ENCODE data around the gene ASCC3.

Gene ASCC3

GRCh38 chr6:100464903-100465700 lies 416.0 kb downstream of the ASCC3 start, which contains the start of gene SIM1:
Gene SIM1 (minus strand): TSS chr6:100464921. CDS start chr6:100463468, 1,453 bp downstream.
- H3K23ac ChIP-seq (ENCODE audit: low read length in 2 of 2), result peak within 1 kb of the TSS in 1 of 2 experiments; percentile 77
- no peak within 1 kb of the TSS for H2AFZ ChIP-seq (ENCODE audit: low read depth, low read length)
- H3K9ac ChIP-seq (ENCODE audit: low read length), result peak within 1 kb of the TSS; percentile 91
- under 1% methylated on average over 52 of the region's 66 CpGs for WGBS
- H2BK120ac ChIP-seq (ENCODE audit: low read depth, low read length), result no peak within 1 kb of the TSS
- H3K14ac ChIP-seq (ENCODE audit: low read length in 2 of 2), result no peak within 1 kb of the TSS
- H3K18ac ChIP-seq (ENCODE audit: low read depth in 1 of 2, low read length in 2 of 2), result no peak within 1 kb of the TSS
- no peak within 1 kb of the TSS for H4K91ac ChIP-seq (ENCODE audit: low read length)
- H3K27me3 ChIP-seq (ENCODE audit: control insufficient read depth in 1 of 2, insufficient read depth in 1 of 2, low read length in 2 of 2), result peaks cover 50 to 90% of the 10 kb centered on the region in 2 experiments
- peak within 1 kb of the TSS; percentile 92 for H3K4me2 ChIP-seq (ENCODE audit: low read length, poor library complexity, severe bottlenecking)
- no peak within 1 kb of the TSS for H3K4ac ChIP-seq (ENCODE audit: low read depth in 1 of 2, low read length in 2 of 2)
- H2BK5ac ChIP-seq (ENCODE audit: low read depth, low read length, poor library complexity, severe bottlenecking), result no peak within 1 kb of the TSS
- H3K36me3 ChIP-seq (ENCODE audit: control insufficient read depth in 1 of 2, insufficient read depth in 2 of 2, low read depth in 1 of 2, low read length in 2 of 2), result peaks cover 0 to 2% of the 10 kb centered on the region in 2 experiments
- H4K8ac ChIP-seq (ENCODE audit: low read length), result no peak within 1 kb of the TSS
- DNase-seq, result peak; percentile 66
- no peak within 1 kb of the TSS for H2AK5ac ChIP-seq (ENCODE audit: low read length, severe bottlenecking)
- peak within 1 kb of the TSS; percentile 54 to 91 for H3K4me3 ChIP-seq (ENCODE audit: insufficient read depth in 1 of 2, low read depth in 1 of 2, low read length in 2 of 2)
- H3K9me3 ChIP-seq (ENCODE audit: control insufficient read depth, low read length), result no peaks in the 10 kb centered on the region
- H3K79me1 ChIP-seq (replicated peaks; ENCODE audit: low read length, poor library complexity, severe bottlenecking), result no peaks in the 10 kb centered on the region
- no peak within 1 kb of the TSS for H2BK12ac ChIP-seq (ENCODE audit: low read length in 2 of 2)
- peaks cover 25% of the 10 kb centered on the region for H3K4me1 ChIP-seq (ENCODE audit: control insufficient read depth, insufficient read depth, low read depth, low read length)
- no peak within 1 kb of the TSS for H3K27ac ChIP-seq (ENCODE audit: low read length, poor library complexity, severe bottlenecking)
- H2BK15ac ChIP-seq (ENCODE audit: low read depth, poor library complexity, severe bottlenecking), result no peak within 1 kb of the TSS

GRCh38 chr6:100464162-100464851 lies 416.8 kb downstream of the ASCC3 start:
- H3K9me3 ChIP-seq (ENCODE audit: control insufficient read depth, low read length), result no peaks in the 10 kb centered on the region
- H3K18ac ChIP-seq (ENCODE audit: low read depth in 1 of 2, low read length in 2 of 2), result no peak overlapping the region
- WGBS, result under 1% methylated on average over 38 of the region's 46 CpGs
- no peak overlapping the region for H4K8ac ChIP-seq (ENCODE audit: low read length)
- no peak overlapping the region for H3K4ac ChIP-seq (ENCODE audit: low read depth in 1 of 2, low read length in 2 of 2)
- H2BK120ac ChIP-seq (ENCODE audit: low read depth, low read length), result no peak overlapping the region
- peaks cover 0 to 2% of the 10 kb centered on the region in 2 experiments for H3K36me3 ChIP-seq (ENCODE audit: control insufficient read depth in 1 of 2, insufficient read depth in 2 of 2, low read depth in 1 of 2, low read length in 2 of 2)
- H2BK5ac ChIP-seq (ENCODE audit: low read depth, low read length, poor library complexity, severe bottlenecking), result no peak overlapping the region
- DNase-seq, result no peak
- no peak overlapping the region for H4K91ac ChIP-seq (ENCODE audit: low read length)
- no peak overlapping the region for H2AFZ ChIP-seq (ENCODE audit: low read depth, low read length)
- H2BK12ac ChIP-seq (ENCODE audit: low read length in 2 of 2), result no peak overlapping the region
- H2BK15ac ChIP-seq (ENCODE audit: low read depth, poor library complexity, severe bottlenecking), result no peak overlapping the region
- H3K4me2 ChIP-seq (ENCODE audit: low read length, poor library complexity, severe bottlenecking), result peak overlapping the region; percentile 92
- no peak overlapping the region for H3K27ac ChIP-seq (ENCODE audit: low read length, poor library complexity, severe bottlenecking)
- H3K14ac ChIP-seq (ENCODE audit: low read length in 2 of 2), result no peak overlapping the region
- no peak overlapping the region for H2AK5ac ChIP-seq (ENCODE audit: low read length, severe bottlenecking)
- H3K27me3 ChIP-seq (ENCODE audit: control insufficient read depth in 1 of 2, insufficient read depth in 1 of 2, low read length in 2 of 2), result peaks cover 46 to 84% of the 10 kb centered on the region in 2 experiments
- H3K9ac ChIP-seq (ENCODE audit: low read length), result peak overlapping the region; percentile 91
- H3K79me1 ChIP-seq (replicated peaks; ENCODE audit: low read length, poor library complexity, severe bottlenecking), result no peaks in the 10 kb centered on the region
- peaks cover 24% of the 10 kb centered on the region for H3K4me1 ChIP-seq (ENCODE audit: control insufficient read depth, insufficient read depth, low read depth, low read length)
- H3K23ac ChIP-seq (ENCODE audit: low read length in 2 of 2), result peak overlapping the region in 1 of 2 experiments; percentile 77
- H3K4me3 ChIP-seq (ENCODE audit: insufficient read depth in 1 of 2, low read depth in 1 of 2, low read length in 2 of 2), result peak overlapping the region; percentile 9 to 91

DNA sequence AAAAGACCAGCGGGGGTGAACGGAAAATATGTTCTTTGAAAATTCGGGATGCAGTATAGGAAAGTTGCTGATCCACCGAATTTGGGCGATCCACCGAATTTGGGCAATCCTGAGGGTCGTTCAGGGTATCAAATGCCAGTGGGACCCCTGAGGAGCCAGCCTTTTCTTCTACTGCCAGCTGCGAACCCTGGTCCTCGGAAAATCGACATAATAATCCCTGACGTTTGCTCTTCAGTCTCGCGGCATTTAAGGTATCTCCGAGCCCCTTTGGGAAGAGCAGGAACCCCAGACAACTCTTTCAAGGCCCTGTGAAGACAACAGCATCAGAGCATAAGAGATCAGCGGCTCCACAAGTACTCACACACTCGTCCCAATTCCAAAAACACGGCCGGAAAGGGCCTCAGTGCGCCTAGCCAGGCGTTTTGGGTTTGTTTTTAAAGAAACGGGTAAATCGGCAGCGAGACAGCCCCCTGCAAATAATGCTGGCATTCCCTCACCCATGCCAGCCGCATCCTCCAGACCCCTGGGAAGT lies 417.4 kb downstream of the ASCC3 start:
- no peak overlapping the region for H2BK120ac ChIP-seq (ENCODE audit: low read depth, low read length)
- H3K4me3 ChIP-seq (ENCODE audit: insufficient read depth in 1 of 2, low read depth in 1 of 2, low read length in 2 of 2), result peak overlapping the region; percentile 9 to 91
- no peak overlapping the region for H3K4me2 ChIP-seq (ENCODE audit: low read length, poor library complexity, severe bottlenecking)
- no peak overlapping the region for H3K18ac ChIP-seq (ENCODE audit: low read depth in 1 of 2, low read length in 2 of 2)
- no peak for DNase-seq
- no peak overlapping the region for H3K14ac ChIP-seq (ENCODE audit: low read length in 2 of 2)
- H3K4ac ChIP-seq (ENCODE audit: low read depth in 1 of 2, low read length in 2 of 2), result no peak overlapping the region
- peaks cover 22% of the 10 kb centered on the region for H3K4me1 ChIP-seq (ENCODE audit: control insufficient read depth, insufficient read depth, low read depth, low read length)
- H2BK5ac ChIP-seq (ENCODE audit: low read depth, low read length, poor library complexity, severe bottlenecking), result no peak overlapping the region
- H4K8ac ChIP-seq (ENCODE audit: low read length), result no peak overlapping the region
- H3K9me3 ChIP-seq (ENCODE audit: control insufficient read depth, low read length), result no peaks in the 10 kb centered on the region
- H3K36me3 ChIP-seq (ENCODE audit: control insufficient read depth in 1 of 2, insufficient read depth in 2 of 2, low read depth in 1 of 2, low read length in 2 of 2), result peaks cover 0 to 2% of the 10 kb centered on the region in 2 experiments
- no peak overlapping the region for H3K23ac ChIP-seq (ENCODE audit: low read length in 2 of 2)
- H3K79me1 ChIP-seq (replicated peaks; ENCODE audit: low read length, poor library complexity, severe bottlenecking), result no peaks in the 10 kb centered on the region
- no peak overlapping the region for H2BK15ac ChIP-seq (ENCODE audit: low read depth, poor library complexity, severe bottlenecking)
- H3K9ac ChIP-seq (ENCODE audit: low read length), result peak overlapping the region; percentile 91
- H3K27ac ChIP-seq (ENCODE audit: low read length, poor library complexity, severe bottlenecking), result no peak overlapping the region
- peaks cover 46 to 84% of the 10 kb centered on the region in 2 experiments for H3K27me3 ChIP-seq (ENCODE audit: control insufficient read depth in 1 of 2, insufficient read depth in 1 of 2, low read length in 2 of 2)
- no peak overlapping the region for H2AK5ac ChIP-seq (ENCODE audit: low read length, severe bottlenecking)
- no peak overlapping the region for H4K91ac ChIP-seq (ENCODE audit: low read length)
- 3% methylated on average over 24 of the region's 24 CpGs for WGBS
- H2AFZ ChIP-seq (ENCODE audit: low read depth, low read length), result no peak overlapping the region
- H2BK12ac ChIP-seq (ENCODE audit: low read length in 2 of 2), result no peak overlapping the region

Measured in mesenchymal stem cell (in vitro differentiated cells and primary cell).